Neuronal stem cell (in vitro differentiated cells): ENCODE data around the gene NTN1.

ENCODE experiments used
- DNase-seq: peaks from one replicate; pipeline ENCODE4 v3.0.0-alpha.2; 2013; ENCODE audit warnings: low spot score
- H2AFZ ChIP-seq: one replicate; pipeline ENCODE4 v1.6.1; 2013; ENCODE audit warnings: mild to moderate bottlenecking, low read length, inconsistent platforms
- H2AK5ac ChIP-seq: 2 replicates; pipeline ENCODE4 v1.6.1; 2013; ENCODE audit warnings: low read depth, mild to moderate bottlenecking, inconsistent platforms, low read length, moderate library complexity, mixed read lengths
- H2BK120ac ChIP-seq: 2 replicates; pipeline ENCODE4 v1.6.1; 2013; ENCODE audit warnings: low read depth, mild to moderate bottlenecking, inconsistent platforms, low read length, moderate library complexity, mixed read lengths
- H2BK12ac ChIP-seq: one replicate; pipeline ENCODE4 v1.6.1; 2013; ENCODE audit warnings: low read length, inconsistent platforms
- H2BK15ac ChIP-seq: 2 replicates; pipeline ENCODE4 v1.6.1; 2013; ENCODE audit warnings: mild to moderate bottlenecking, low read length, inconsistent platforms, mixed read lengths
- H2BK5ac ChIP-seq: one replicate; pipeline ENCODE4 v1.6.1; 2013; ENCODE audit warnings: inconsistent platforms, mild to moderate bottlenecking, low read length, moderate library complexity
- H3K14ac ChIP-seq: one replicate; pipeline ENCODE4 v1.6.1; 2013; ENCODE audit warnings: low read length, inconsistent platforms
- H3K18ac ChIP-seq: 2 replicates; pipeline ENCODE4 v1.6.1; 2013; ENCODE audit warnings: low read length, inconsistent platforms
- H3K23ac ChIP-seq: 2 replicates; pipeline ENCODE4 v1.6.1; 2013; ENCODE audit warnings: low read depth, mild to moderate bottlenecking, mixed read lengths, low read length, inconsistent platforms; ENCODE audit not compliant: poor library complexity
- H3K27ac ChIP-seq: replicated peaks from 3 replicates; pipeline ENCODE4 v1.5.1; 2013; ENCODE audit warnings: low read length, inconsistent platforms
- H3K27me3 ChIP-seq, 3 experiments: 2 replicates each; pipeline ENCODE4 v1.6.1; 2013; ENCODE audit warnings: low read length in 3 of 3, mild to moderate bottlenecking in 2 of 3, inconsistent platforms in 1 of 3, low read depth in 1 of 3, mixed read lengths in 1 of 3, moderate library complexity in 1 of 3; ENCODE audit not compliant: control insufficient read depth in 3 of 3, insufficient read depth in 3 of 3
- H3K36me3 ChIP-seq, 2 donors: replicated peaks in 1 of 2; 2 replicates each; pipeline ENCODE4 v1.6.1; 2013; ENCODE audit warnings: low read length in 2 of 2; ENCODE audit not compliant: control insufficient read depth in 2 of 2, insufficient read depth in 2 of 2
- H3K4ac ChIP-seq: 2 replicates; pipeline ENCODE4 v1.6.1; 2013; ENCODE audit warnings: inconsistent platforms, mild to moderate bottlenecking, low read length, moderate library complexity
- H3K4me1 ChIP-seq, 2 donors: 1 replicate in 1 of 2; 2 replicates in 1 of 2; pipeline ENCODE4 v1.6.1; 2013; ENCODE audit warnings: low read length in 2 of 2, low read depth in 1 of 2; ENCODE audit not compliant: control insufficient read depth in 2 of 2, insufficient read depth in 1 of 2
- H3K4me2 ChIP-seq: one replicate; pipeline ENCODE4 v1.6.1; 2013; ENCODE audit warnings: mild to moderate bottlenecking, low read length, inconsistent platforms; ENCODE audit not compliant: insufficient read depth, poor library complexity, severe bottlenecking
- H3K4me3 ChIP-seq, 2 donors: 2 replicates each; pipeline ENCODE4 v1.5.1; 2013; ENCODE audit warnings: low read length in 2 of 2, mild to moderate bottlenecking in 2 of 2, inconsistent platforms in 1 of 2, moderate library complexity in 1 of 2
- H3K79me1 ChIP-seq: one replicate; pipeline ENCODE4 v1.6.1; 2013; ENCODE audit warnings: low read depth, mild to moderate bottlenecking, inconsistent platforms, low read length, moderate library complexity
- H3K9ac ChIP-seq: one replicate; pipeline ENCODE4 v1.6.1; 2013; ENCODE audit warnings: mild to moderate bottlenecking, low read depth, low read length, inconsistent platforms; ENCODE audit not compliant: poor library complexity
- H3K9me3 ChIP-seq, 2 donors: replicated peaks in 1 of 2; 2 replicates each; pipeline versions ENCODE3 to v1.6.1; 2013; ENCODE audit warnings: low read length in 2 of 2, mild to moderate bottlenecking in 2 of 2, inconsistent platforms in 1 of 2, low read depth in 1 of 2, mixed read lengths in 1 of 2, moderate library complexity in 1 of 2; ENCODE audit not compliant: control insufficient read depth in 2 of 2, insufficient read depth in 1 of 2
- H4K8ac ChIP-seq: one replicate; pipeline ENCODE4 v1.6.1; 2013; ENCODE audit warnings: low read depth, mild to moderate bottlenecking, inconsistent platforms, low read length, moderate library complexity
- H4K91ac ChIP-seq: one replicate; pipeline ENCODE4 v1.6.1; 2013; ENCODE audit warnings: low read length, low read depth, mild to moderate bottlenecking, inconsistent platforms; ENCODE audit not compliant: poor library complexity
- WGBS, 2 donors: extraction: QIAGEN DNeasy Blood & Tissue Kit; methylation state at CpG; one replicate each; pipeline ENCODE4 v1.1.7; 2013; ENCODE audit warnings: missing lambda C conversion rate in 2 of 2, mixed read lengths in 1 of 2; ENCODE audit not compliant: insufficient read length in 2 of 2, insufficient replicate concordance in 1 of 2; ENCODE audit errors: extremely low coverage in 2 of 2; 5-methylcytosine and 5-hydroxymethylcytosine counted together

Gene NTN1

GRCh38 chr17:9229160-9229825, 208.0 kb downstream of the NTN1 start:
- no peak overlapping the region for H3K4me2 ChIP-seq
- H3K9me3 ChIP-seq: peaks cover 0 to 9% of the 10 kb centered on the region in 2 donors
- peak overlapping the region; percentile 24 for H2AK5ac ChIP-seq
- H3K14ac ChIP-seq: no peak overlapping the region
- H4K8ac ChIP-seq: no peak overlapping the region
- H3K9ac ChIP-seq: no peak overlapping the region
- H3K4ac ChIP-seq: no peak overlapping the region
- no peak overlapping the region for H2BK5ac ChIP-seq
- H3K36me3 ChIP-seq: peaks cover 0 to 2% of the 10 kb centered on the region in 2 donors
- DNase-seq: no peak
- H2BK15ac ChIP-seq: peak overlapping the region; percentile 37
- peak overlapping the region in 1 of 2 donors; percentile 56 for H3K4me3 ChIP-seq
- WGBS, 2 donors: no CpG with 5 or more reads among the region's 20 CpGs
- peaks cover 0 to 15% of the 10 kb centered on the region in 2 donors for H3K4me1 ChIP-seq
- H2BK120ac ChIP-seq: no peak overlapping the region
- peak overlapping the region; percentile 17 for H3K23ac ChIP-seq
- no peak overlapping the region for H2BK12ac ChIP-seq
- no peak overlapping the region for H2AFZ ChIP-seq
- H3K79me1 ChIP-seq: peaks cover 3% of the 10 kb centered on the region
- H3K18ac ChIP-seq: no peak overlapping the region
- H3K27me3 ChIP-seq: peaks cover 0 to 13% (median 0%) of the 10 kb centered on the region in 3 experiments
- no peak overlapping the region for H4K91ac ChIP-seq
- no peak overlapping the region for H3K27ac ChIP-seq

GRCh38 chr17:9229826-9230201, 208.5 kb downstream of the NTN1 start:
- DNase-seq: no peak
- Histone ChIP-seq H3K14ac (no peak overlapping the region), H3K9ac (no peak overlapping the region), H4K8ac (no peak overlapping the region), H2BK12ac (no peak overlapping the region), H3K27me3 (peaks cover 0 to 13% (median 0%) of the 10 kb centered on the region in 3 experiments), H2AK5ac (peak overlapping the region; percentile 56), H3K79me1 (peaks cover 3% of the 10 kb centered on the region), H3K9me3 (peaks cover 0 to 9% of the 10 kb centered on the region in 2 donors), H3K4me3 (no peak overlapping the region), H3K4me2 (no peak overlapping the region), H2BK5ac (no peak overlapping the region), H3K27ac (no peak overlapping the region), H2AFZ (no peak overlapping the region), H3K18ac (no peak overlapping the region), H4K91ac (no peak overlapping the region), H3K23ac (peak overlapping the region; percentile 17), H2BK15ac (peak overlapping the region; percentile 37), H3K36me3 (peaks cover 0 to 2% of the 10 kb centered on the region in 2 donors), H3K4me1 (peaks cover 0 to 14% of the 10 kb centered on the region in 2 donors), H3K4ac (no peak overlapping the region), H2BK120ac (no peak overlapping the region)
- no CpG with 5 or more reads among the region's 9 CpGs for WGBS, 2 donors

DNA sequence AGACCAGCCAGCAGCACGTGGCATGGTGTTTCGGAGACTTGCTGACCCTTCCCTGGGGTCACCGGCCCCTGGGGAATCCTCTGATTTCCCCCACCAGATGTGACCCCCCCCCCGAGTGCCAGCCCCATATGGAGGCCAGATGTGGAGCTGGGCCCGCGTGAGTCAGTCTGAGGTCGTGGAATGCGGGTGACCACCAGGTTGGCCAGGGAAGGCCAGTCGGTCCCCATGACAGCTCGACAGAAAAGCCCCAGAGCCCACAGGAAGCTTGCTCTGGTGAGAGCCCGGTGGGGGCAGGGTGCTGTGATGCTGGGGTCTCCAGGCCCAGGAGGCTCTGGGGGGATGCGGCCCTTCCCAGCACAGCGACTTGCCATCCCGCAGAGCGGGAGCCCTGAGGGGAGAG, 209.0 kb downstream of the NTN1 start:
- H3K27ac ChIP-seq: no peak overlapping the region
- no peak overlapping the region for H2BK120ac ChIP-seq
- no peak overlapping the region for H2AFZ ChIP-seq
- H3K23ac ChIP-seq: peak overlapping the region; percentile 55
- no peak overlapping the region for H2BK5ac ChIP-seq
- no peak overlapping the region for H3K18ac ChIP-seq
- H3K9me3 ChIP-seq: peaks cover 0 to 9% of the 10 kb centered on the region in 2 donors
- peaks cover 0 to 2% of the 10 kb centered on the region in 2 donors for H3K36me3 ChIP-seq
- H2BK12ac ChIP-seq: no peak overlapping the region
- peak overlapping the region; percentile 56 for H2AK5ac ChIP-seq
- H2BK15ac ChIP-seq: peak overlapping the region; percentile 37
- no peak overlapping the region for H3K9ac ChIP-seq
- H4K8ac ChIP-seq: no peak overlapping the region
- H3K4me2 ChIP-seq: no peak overlapping the region
- peaks cover 0 to 12% of the 10 kb centered on the region in 2 donors for H3K4me1 ChIP-seq
- no peak overlapping the region for H3K4ac ChIP-seq
- no peak overlapping the region for H3K4me3 ChIP-seq
- DNase-seq: no peak
- peaks cover 0 to 13% (median 0%) of the 10 kb centered on the region in 3 experiments for H3K27me3 ChIP-seq
- no CpG with 5 or more reads among the region's 15 CpGs for WGBS, 2 donors
- H4K91ac ChIP-seq: no peak overlapping the region
- H3K14ac ChIP-seq: no peak overlapping the region
- H3K79me1 ChIP-seq: peaks cover 3% of the 10 kb centered on the region

- peak overlapping the region; percentile 58 for H3K18ac ChIP-seq
- peaks cover 0 to 2% of the 10 kb centered on the region in 2 donors for H3K36me3 ChIP-seq
- no peak overlapping the region for H2BK5ac ChIP-seq
- no peak overlapping the region for H3K4ac ChIP-seq
- H2BK120ac ChIP-seq: no peak overlapping the region
- H2AFZ ChIP-seq: no peak overlapping the region
- no peak for DNase-seq
- H4K91ac ChIP-seq: no peak overlapping the region
- H3K9ac ChIP-seq: no peak overlapping the region
- H3K23ac ChIP-seq: no peak overlapping the region
- H3K27ac ChIP-seq: no peak overlapping the region
- H3K79me1 ChIP-seq: peaks cover 3% of the 10 kb centered on the region
- peaks cover 0 to 10% of the 10 kb centered on the region in 2 donors for H3K4me1 ChIP-seq
- no peak overlapping the region for H2BK15ac ChIP-seq
- WGBS, 2 donors: no CpG with 5 or more reads among the region's 11 CpGs
- no peak overlapping the region for H4K8ac ChIP-seq
- H3K4me3 ChIP-seq: no peak overlapping the region
- peak overlapping the region; percentile 19 for H2AK5ac ChIP-seq
- H2BK12ac ChIP-seq: no peak overlapping the region
- H3K9me3 ChIP-seq: peaks cover 0 to 9% of the 10 kb centered on the region in 2 donors
- no peak overlapping the region for H3K4me2 ChIP-seq
- peaks cover 0 to 13% (median 0%) of the 10 kb centered on the region in 3 experiments for H3K27me3 ChIP-seq
- no peak overlapping the region for H3K14ac ChIP-seq
Measured at GRCh38 chr17:9230861-9231260, 209.6 kb downstream of the NTN1 start.
